Measurements from ENCODE around the gene TFIP11.

The TFIP11 gene

DNA sequence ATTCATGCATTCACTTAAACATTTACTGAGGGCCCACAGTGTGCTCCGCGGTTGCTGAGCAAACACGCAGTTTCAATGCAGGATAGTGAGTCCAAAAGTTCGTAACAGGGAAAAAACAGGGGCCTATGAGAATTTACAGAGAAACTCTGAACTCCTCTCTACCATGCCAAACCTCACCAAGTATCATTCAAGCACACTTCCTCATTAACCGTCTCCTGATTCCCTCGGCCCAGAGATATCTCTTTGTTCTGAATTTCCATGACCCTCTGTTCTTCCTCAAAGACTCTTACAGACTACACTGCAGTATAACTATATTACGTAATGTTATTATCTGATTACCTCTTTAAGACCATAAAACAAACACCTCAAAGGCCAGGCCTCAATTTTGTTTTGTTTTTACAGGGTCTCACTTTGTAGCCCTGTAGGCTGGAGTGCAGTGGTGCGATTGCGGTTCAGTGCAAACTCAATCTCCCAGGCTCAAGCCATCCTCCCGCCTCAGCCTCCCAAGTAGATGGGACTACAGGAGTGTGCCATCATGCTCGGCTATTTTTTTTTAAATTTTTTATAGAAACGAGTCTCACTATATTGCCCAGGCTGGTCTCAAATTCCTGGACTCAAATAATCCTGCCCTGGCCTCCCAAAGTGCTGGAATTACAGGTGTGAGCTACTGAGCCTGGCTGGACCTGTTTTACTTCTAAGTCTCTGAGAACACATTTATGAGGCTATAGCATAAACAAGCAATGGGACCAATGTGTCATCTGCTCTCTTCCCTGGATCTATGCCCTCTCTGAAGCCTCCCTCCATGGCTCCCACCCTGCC is 32.3 kb downstream of the TFIP11 start:
- no peak for DNase-seq (ENCODE audit: low read depth in 1 of 2, low spot score in 1 of 2)

GRCh38 chr22:26479043-26479791 is 33.1 kb downstream of the TFIP11 start:
- DNase-seq (ENCODE audit: low read depth in 1 of 2, low spot score in 1 of 2) = no peak

- no peak for DNase-seq (ENCODE audit: low read depth in 1 of 2, low spot score in 1 of 2)
Observed at GRCh38 chr22:26477341-26477731, 34.9 kb downstream of the TFIP11 start.

- DNase-seq (ENCODE audit: low read depth in 1 of 2, low spot score in 1 of 2) = no peak
Observed at GRCh38 chr22:26476705-26477340, 35.5 kb downstream of the TFIP11 start.

GRCh38 chr22:26474682-26475081 is 37.6 kb downstream of the TFIP11 start:
- no peak for DNase-seq (ENCODE audit: low read depth in 1 of 2, low spot score in 1 of 2)

- no peak for DNase-seq (ENCODE audit: low read depth in 1 of 2, low spot score in 1 of 2)
Observed at GRCh38 chr22:26471522-26471921, 40.8 kb downstream of the TFIP11 start.

GRCh38 chr22:26470807-26471206 is 41.5 kb downstream of the TFIP11 start:
- DNase-seq (ENCODE audit: low read depth in 1 of 2, low spot score in 1 of 2) = no peak

- DNase-seq (ENCODE audit: low read depth in 1 of 2, low spot score in 1 of 2) = no peak
Observed at GRCh38 chr22:26466196-26466595, 46.1 kb downstream of the TFIP11 start.

DNA sequence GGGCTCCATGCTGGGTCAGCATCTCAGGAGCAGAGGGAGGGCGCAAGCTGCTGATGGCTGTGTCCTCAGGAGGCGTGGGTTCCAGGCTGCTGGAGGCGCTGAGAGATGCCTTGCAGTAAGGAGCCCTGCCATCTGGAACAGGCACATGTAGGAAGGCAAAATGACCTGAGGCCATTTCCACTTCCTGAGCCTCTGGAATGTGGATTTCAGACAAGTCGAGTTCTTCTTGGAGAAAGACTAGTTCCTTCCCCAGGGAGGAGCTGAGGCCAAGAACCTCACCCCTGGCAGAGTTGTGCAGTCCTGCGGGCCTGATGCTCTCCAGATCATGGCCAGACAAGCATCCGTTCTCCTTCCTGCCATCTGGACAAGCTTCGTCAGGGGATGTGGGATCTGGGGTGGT is 48.0 kb downstream of the TFIP11 start:
- no peak for DNase-seq (ENCODE audit: low read depth in 1 of 2, low spot score in 1 of 2)

DNA sequence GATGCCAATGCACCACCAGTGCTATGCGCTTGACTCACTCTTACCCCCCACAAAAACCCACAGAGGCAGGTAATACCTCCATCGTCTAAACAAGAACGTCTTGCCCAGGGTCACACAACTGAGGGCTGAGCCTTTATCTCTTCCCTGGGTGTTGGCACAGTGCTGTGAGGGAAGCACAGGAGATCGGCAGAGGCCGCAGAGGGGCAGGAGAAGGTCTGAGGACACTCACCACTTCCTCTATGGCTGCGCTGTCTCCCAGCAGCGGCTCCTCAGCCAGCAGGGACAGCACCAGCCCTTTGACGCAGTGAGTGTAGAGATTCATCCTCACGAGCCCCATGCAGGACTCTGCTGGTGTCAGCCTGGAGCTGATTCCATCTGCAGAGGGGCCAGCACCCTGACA is 48.6 kb downstream of the TFIP11 start:
- DNase-seq (ENCODE audit: low read depth in 1 of 2, low spot score in 1 of 2) = no peak

GRCh38 chr22:26463101-26463661 is 49.1 kb downstream of the TFIP11 start:
- no peak for DNase-seq (ENCODE audit: low read depth in 1 of 2, low spot score in 1 of 2)

DNA sequence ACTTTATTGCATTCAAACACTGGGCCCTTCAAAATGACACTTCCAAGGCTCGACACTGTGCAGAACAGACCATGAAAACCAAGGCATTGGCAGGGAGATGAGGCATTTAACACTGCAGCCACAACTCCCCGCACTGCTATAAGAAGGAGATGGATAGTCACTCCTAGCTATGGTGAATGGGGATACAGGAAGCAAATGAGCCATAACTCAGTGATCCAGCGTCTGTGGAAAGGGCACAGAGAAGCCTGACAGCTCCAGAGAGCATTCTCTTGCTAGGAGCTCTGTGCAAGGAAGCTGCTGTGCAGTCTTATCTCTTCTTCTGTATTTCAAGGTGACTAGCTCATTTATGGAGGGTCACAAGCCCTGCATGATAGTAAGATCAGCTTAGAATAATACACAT is 49.6 kb downstream of the TFIP11 start:
- no peak for DNase-seq (ENCODE audit: low read depth in 1 of 2, low spot score in 1 of 2)

DNA sequence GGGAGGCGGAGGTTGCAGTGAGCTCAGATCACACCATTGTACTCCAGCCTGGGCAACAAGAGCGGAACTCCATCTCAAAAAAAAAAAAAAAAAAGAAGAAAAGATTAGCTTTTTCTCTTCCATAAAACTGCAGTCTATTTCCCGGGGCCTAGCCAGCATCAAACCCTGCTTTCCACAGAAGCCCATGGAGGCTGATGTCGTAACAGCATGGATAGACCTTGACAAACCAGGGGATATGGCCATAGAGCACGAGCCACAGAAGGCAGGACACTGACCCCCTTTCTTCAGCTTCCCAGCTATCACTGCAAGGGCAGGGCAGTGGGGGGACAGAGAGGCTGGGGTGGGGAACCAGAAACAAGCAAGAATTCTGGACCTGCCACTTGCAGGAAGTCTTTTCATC is 50.2 kb downstream of the TFIP11 start:
- no peak for DNase-seq (ENCODE audit: low read depth in 1 of 2, low spot score in 1 of 2)

DNA sequence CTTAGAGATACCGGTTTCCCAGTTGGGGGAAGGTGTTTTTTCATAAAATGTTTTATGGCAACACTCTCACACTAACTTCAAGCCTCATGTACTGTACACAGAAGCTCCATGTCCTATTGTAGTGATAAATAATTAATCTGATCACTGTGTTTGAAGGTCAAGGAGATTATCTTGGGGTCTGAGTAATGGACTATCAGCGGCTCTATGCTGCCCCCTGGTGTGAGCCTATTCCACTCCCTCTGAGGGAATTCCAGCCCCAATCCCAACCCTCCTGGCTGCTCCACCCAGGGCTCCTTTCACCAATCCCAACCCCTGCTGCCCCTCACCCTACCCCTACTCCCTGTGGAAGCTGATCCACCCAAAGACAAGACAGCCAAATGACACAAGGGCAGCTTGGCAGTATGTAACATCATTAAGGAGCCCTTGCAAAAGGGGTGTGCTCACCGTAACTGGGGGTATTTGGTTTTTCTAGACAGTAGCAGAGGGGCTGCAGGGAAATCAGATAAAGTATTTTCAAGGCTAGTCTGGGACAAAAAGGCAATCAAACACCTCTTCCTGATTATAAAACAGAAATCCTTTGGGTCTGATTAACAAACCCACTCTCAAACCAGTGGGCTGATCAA is 51.0 kb downstream of the TFIP11 start:
- peak in 1 of 2 donors; percentile 26 for DNase-seq (ENCODE audit: low read depth in 1 of 2, low spot score in 1 of 2)

DNA sequence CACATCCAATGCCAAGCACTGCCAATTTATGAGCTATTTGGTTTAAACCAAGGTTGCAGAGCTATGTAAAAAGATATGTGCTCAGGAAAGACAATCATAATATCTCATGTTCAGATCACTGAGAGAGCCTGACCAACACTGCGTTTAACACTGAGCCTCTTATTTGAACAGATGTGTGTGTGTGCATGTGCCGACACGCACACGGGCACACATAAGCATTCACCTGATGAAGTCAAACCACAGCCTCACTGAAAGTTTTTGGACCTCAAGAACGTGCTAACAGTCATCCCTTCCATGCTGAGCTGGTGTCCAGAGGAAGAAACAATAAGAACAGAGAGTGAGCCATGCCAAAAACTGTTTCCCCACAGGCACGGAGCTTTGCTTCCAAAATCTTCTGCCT is 52.1 kb downstream of the TFIP11 start:
- no peak for DNase-seq (ENCODE audit: low read depth in 1 of 2, low spot score in 1 of 2)

- no peak for DNase-seq (ENCODE audit: low read depth in 1 of 2, low spot score in 1 of 2)
Observed at GRCh38 chr22:26457661-26458272, 54.5 kb downstream of the TFIP11 start.

DNA sequence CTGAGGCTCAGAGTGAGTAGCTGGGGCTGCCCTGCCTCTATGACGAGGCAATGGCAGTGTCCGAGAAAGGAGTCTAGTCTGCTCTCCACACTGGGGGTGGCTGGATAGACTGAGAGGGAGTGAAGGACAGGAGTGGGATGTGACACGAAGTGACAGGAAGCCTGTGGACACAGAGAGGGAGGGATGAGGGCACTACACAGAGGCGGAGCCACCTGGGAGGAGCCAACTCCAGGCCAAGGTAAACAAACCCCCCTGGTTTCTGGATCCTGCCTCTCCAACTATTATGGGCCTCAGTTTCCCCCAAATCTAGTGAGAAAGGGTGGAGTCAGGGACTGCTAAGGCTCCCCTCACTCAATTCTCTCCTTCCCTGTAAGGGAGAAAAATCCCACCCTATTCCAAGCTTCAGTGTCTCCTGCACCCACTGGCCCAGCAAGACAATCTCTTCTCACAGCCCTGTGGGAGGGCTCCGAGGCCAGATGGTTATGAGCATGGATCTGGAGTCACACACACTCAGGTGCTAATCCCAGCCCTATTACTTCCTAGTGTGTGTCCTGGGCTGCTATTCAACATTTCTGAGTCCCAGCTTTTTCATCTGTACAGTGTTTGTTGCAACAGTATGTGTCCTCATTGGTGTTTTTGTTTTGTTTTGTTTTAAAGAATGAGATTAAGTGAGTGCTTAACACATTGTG is 58.3 kb downstream of the TFIP11 start:
- no peak for DNase-seq (ENCODE audit: low read depth in 1 of 2, low spot score in 1 of 2)

- no peak for DNase-seq (ENCODE audit: low read depth in 1 of 2, low spot score in 1 of 2)
Observed at GRCh38 chr22:26453216-26453615, 59.1 kb downstream of the TFIP11 start.

- no peak for DNase-seq (ENCODE audit: low read depth in 1 of 2, low spot score in 1 of 2)
Observed at GRCh38 chr22:26452236-26453016, 59.8 kb downstream of the TFIP11 start.
